Osteoblast (primary cell): ENCODE measurements around the gene REV1. TPM values are rescaled to one million over a fixed set of nuclear protein-coding genes. Genes with fewer than 3 reads are reported as not detected.

Source experiments
- DNase-seq: peaks from one replicate; pipeline ENCODE4 v3.0.0; 2011; ENCODE audit warnings: low spot score, mixed read lengths; ENCODE audit not compliant: insufficient read length; ENCODE audit errors: missing footprints
- H2AFZ ChIP-seq: 2 replicates; pipeline ENCODE4 v1.6.0; 2011; ENCODE audit warnings: mild to moderate bottlenecking, low read length
- H3K27ac ChIP-seq: 2 replicates; pipeline ENCODE4 v1.5.1; 2011; ENCODE audit warnings: mild to moderate bottlenecking, low read depth, low read length, moderate library complexity
- H3K27me3 ChIP-seq: 2 replicates; pipeline ENCODE4 v1.6.0; 2012; ENCODE audit warnings: mild to moderate bottlenecking, control low read depth, inconsistent platforms, low read length, moderate library complexity; ENCODE audit not compliant: insufficient read depth
- H3K36me3 ChIP-seq: 2 replicates; pipeline ENCODE4 v1.5.1; 2011; ENCODE audit warnings: mild to moderate bottlenecking, low read length, control low read depth, moderate library complexity; ENCODE audit not compliant: insufficient read depth
- H3K4me1 ChIP-seq: 2 replicates; pipeline ENCODE4 v1.5.1; 2011; ENCODE audit warnings: mild to moderate bottlenecking, low read length, control low read depth, moderate library complexity; ENCODE audit not compliant: insufficient read depth
- H3K4me2 ChIP-seq: 2 replicates; pipeline ENCODE4 v1.6.0; 2011; ENCODE audit warnings: mild to moderate bottlenecking, low read length; ENCODE audit not compliant: insufficient read depth
- H3K4me3 ChIP-seq: fragments of 200-600 bp; sonication (generic); 3 replicates; pipeline ENCODE4 v1.5.1; 2012; ENCODE audit warnings: mild to moderate bottlenecking, low read length, inconsistent platforms; ENCODE audit not compliant: insufficient read depth
- H3K79me2 ChIP-seq: 2 replicates; pipeline ENCODE4 v1.6.0; 2012; ENCODE audit warnings: mild to moderate bottlenecking, low read length, control low read depth, inconsistent platforms; ENCODE audit not compliant: insufficient read depth
- H3K9me3 ChIP-seq: 2 replicates; pipeline ENCODE4 v1.5.1; 2011; ENCODE audit warnings: low read depth, low read length, control low read depth
- H4K20me1 ChIP-seq: 2 replicates; pipeline ENCODE4 v1.6.0; 2012; ENCODE audit warnings: mild to moderate bottlenecking, low read length, control low read depth; ENCODE audit not compliant: insufficient read depth
- CTCF ChIP-seq: IDR thresholded peaks from 2 replicates; pipeline ENCODE4 v1.5.1; 2011; ENCODE audit warnings: mild to moderate bottlenecking, low read depth, low read length, moderate library complexity; ENCODE audit errors: extremely low read depth
- total RNA-seq: library from RNA; depleted of rRNA; stranded (reverse); fragments of >200 nt; gene quantifications from 2 replicates; pipeline ENCODE4 v1.2.3, GENCODE V29; 2012

Gene REV1
- total RNA-seq, 1 donor: 37.3 TPM

DNA sequence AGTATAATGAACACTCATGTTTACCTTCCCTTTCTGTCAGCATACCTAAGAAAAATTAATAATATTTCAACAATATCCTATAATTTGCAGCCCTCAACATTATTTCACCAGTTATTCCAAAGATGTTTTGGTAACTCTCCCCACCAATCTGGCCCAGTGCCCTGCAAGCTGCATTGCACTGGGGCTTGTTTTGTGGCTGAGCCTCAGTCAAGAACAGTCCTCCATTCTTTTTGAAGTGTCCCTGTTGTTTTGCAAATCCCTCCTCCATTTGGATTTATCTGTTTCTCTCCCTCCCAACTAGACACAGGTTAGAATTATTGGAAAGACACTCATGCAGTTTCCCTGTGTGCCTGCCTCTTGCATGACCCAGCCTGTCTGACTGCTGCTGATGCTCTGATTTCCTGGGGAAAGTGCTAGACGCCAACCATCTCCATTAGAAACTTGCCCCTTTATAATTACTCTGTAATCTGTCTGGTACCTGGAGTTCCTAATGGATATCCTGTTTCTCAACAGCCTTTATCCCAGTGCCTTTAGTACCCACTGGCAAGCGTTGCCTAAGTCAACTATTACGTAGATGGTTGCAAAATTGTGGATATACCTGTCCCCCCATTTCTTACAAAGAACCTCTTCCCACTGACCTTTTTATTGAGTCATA, 92.4 kb downstream of the REV1 start:
- Histone ChIP-seq H4K20me1 (no peaks in the 10 kb centered on the region), H3K27ac (no peak overlapping the region), H3K4me3 (no peak overlapping the region), H3K27me3 (no peaks in the 10 kb centered on the region), H3K4me1 (no peaks in the 10 kb centered on the region), H2AFZ (no peak overlapping the region), H3K9me3 (no peaks in the 10 kb centered on the region), H3K79me2 (no peaks in the 10 kb centered on the region), H3K4me2 (no peak overlapping the region), H3K36me3 (peaks cover 87% of the 10 kb centered on the region)
- TF ChIP-seq CTCF: no peak
- DNase-seq: no peak

GRCh38 chr2:99395589-99396130, 94.2 kb downstream of the REV1 start:
- Histone ChIP-seq H2AFZ (no peak overlapping the region), H3K4me2 (no peak overlapping the region), H3K79me2 (no peaks in the 10 kb centered on the region), H3K36me3 (peaks cover 86% of the 10 kb centered on the region), H4K20me1 (no peaks in the 10 kb centered on the region), H3K4me1 (no peaks in the 10 kb centered on the region), H3K4me3 (no peak overlapping the region), H3K9me3 (no peaks in the 10 kb centered on the region), H3K27me3 (no peaks in the 10 kb centered on the region), H3K27ac (no peak overlapping the region)
- TF ChIP-seq CTCF: no peak
- DNase-seq: no peak

GRCh38 chr2:99389946-99390345, 99.9 kb downstream of the REV1 start:
- H3K79me2 ChIP-seq: peaks cover 3% of the 10 kb centered on the region
- no peaks in the 10 kb centered on the region for H4K20me1 ChIP-seq
- DNase-seq: peak; percentile 45
- no peak for TF ChIP-seq CTCF
- no peak overlapping the region for H3K4me3 ChIP-seq
- peaks cover 45% of the 10 kb centered on the region for H3K36me3 ChIP-seq
- H3K4me2 ChIP-seq: no peak overlapping the region
- no peak overlapping the region for H2AFZ ChIP-seq
- H3K9me3 ChIP-seq: no peaks in the 10 kb centered on the region
- H3K27me3 ChIP-seq: no peaks in the 10 kb centered on the region
- peaks cover 7% of the 10 kb centered on the region for H3K4me1 ChIP-seq
- H3K27ac ChIP-seq: no peak overlapping the region

GRCh38 chr2:99389371-99389770, 100.4 kb downstream of the REV1 start:
- H3K27me3 ChIP-seq: no peaks in the 10 kb centered on the region
- DNase-seq: peak; percentile 25
- peaks cover 7% of the 10 kb centered on the region for H3K4me1 ChIP-seq
- peaks cover 41% of the 10 kb centered on the region for H3K36me3 ChIP-seq
- peaks cover 3% of the 10 kb centered on the region for H3K79me2 ChIP-seq
- H3K27ac ChIP-seq: no peak overlapping the region
- no peak overlapping the region for H3K4me3 ChIP-seq
- H3K9me3 ChIP-seq: no peaks in the 10 kb centered on the region
- no peaks in the 10 kb centered on the region for H4K20me1 ChIP-seq
- no peak overlapping the region for H3K4me2 ChIP-seq
- TF ChIP-seq CTCF: no peak
- H2AFZ ChIP-seq: no peak overlapping the region
